Common myeloid progenitor, CD34-positive (primary cell): ENCODE data around the gene FAM98C.
A peak's percentile ranks its signal among the peaks of the same experiment; 100 is the strongest.

Source experiments
- CTCF ChIA-PET: fragments of 350-600 bp; sonication (Branson Sonifier 250); formaldehyde crosslinking; loops from one replicate; lab custom pipeline; 2021; ENCODE audit warnings: antibody characterized with exemption; lab: Charles Lee
- POLR2A ChIA-PET: fragments of 350-600 bp; sonication (Branson Sonifier 250); formaldehyde crosslinking; loops from one replicate; lab custom pipeline; 2021; ENCODE audit warnings: antibody characterized with exemption; lab: Charles Lee
- DNase-seq, 3 donors: peaks; one replicate each; pipeline versions ENCODE4 v3.0.0 to v3.0.0-alpha.2; 2013
- H3K27ac ChIP-seq, 2 experiments: 1 replicate in 1 of 2; 2 replicates in 1 of 2; pipeline ENCODE4 v1.7.0; 2013; ENCODE audit warnings: inconsistent platforms in 2 of 2, low read length in 2 of 2, mild to moderate bottlenecking in 2 of 2, low read depth in 1 of 2, moderate library complexity in 1 of 2; ENCODE audit not compliant: severe bottlenecking in 2 of 2, insufficient read depth in 1 of 2, poor library complexity in 1 of 2
- H3K27me3 ChIP-seq, 5 experiments: replicated peaks in 2 of 5; 1 replicate in 3 of 5; 2 replicates in 2 of 5; pipeline versions ENCODE4 v1.6.1 to v1.7.0; 2013; ENCODE audit warnings: low read length in 4 of 5, mild to moderate bottlenecking in 2 of 5, moderate library complexity in 2 of 5, inconsistent platforms in 1 of 5; ENCODE audit not compliant: insufficient read depth in 5 of 5, control insufficient read depth in 4 of 5
- H3K36me3 ChIP-seq, 4 experiments: 1 replicate in 2 of 4; 2 replicates in 2 of 4; pipeline versions ENCODE4 v1.6.1 to v1.7.0; 2013; ENCODE audit warnings: low read length in 3 of 4, control low read depth in 1 of 4, mild to moderate bottlenecking in 1 of 4; ENCODE audit not compliant: control insufficient read depth in 4 of 4, insufficient read depth in 4 of 4
- H3K4me1 ChIP-seq, 4 experiments: 1 replicate in 3 of 4; 2 replicates in 1 of 4; pipeline versions ENCODE4 v1.6.1 to v1.7.1; 2013; ENCODE audit warnings: low read length in 3 of 4, mild to moderate bottlenecking in 3 of 4, control low read depth in 1 of 4, inconsistent platforms in 1 of 4, moderate library complexity in 1 of 4; ENCODE audit not compliant: control insufficient read depth in 4 of 4, insufficient read depth in 4 of 4; ENCODE audit errors: control extremely low read depth in 1 of 4
- H3K4me3 ChIP-seq, 7 experiments: 1 replicate in 4 of 7; 2 replicates in 3 of 7; pipeline versions ENCODE4 v1.5.1 to v1.7.0; 2013; ENCODE audit warnings: mild to moderate bottlenecking in 7 of 7, low read length in 6 of 7, moderate library complexity in 6 of 7, inconsistent platforms in 2 of 7, low read depth in 2 of 7, control low read depth in 1 of 7; ENCODE audit not compliant: insufficient read depth in 4 of 7, control insufficient read depth in 1 of 7; ENCODE audit errors: extremely low read depth in 1 of 7
- H3K9me3 ChIP-seq, 5 experiments: 1 replicate in 4 of 5; 2 replicates in 1 of 5; pipeline versions ENCODE4 v1.6.1 to v1.7.1; 2013; ENCODE audit warnings: low read length in 4 of 5, mild to moderate bottlenecking in 2 of 5, inconsistent platforms in 1 of 5, low read depth in 1 of 5, moderate library complexity in 1 of 5; ENCODE audit not compliant: control insufficient read depth in 4 of 5, insufficient read depth in 2 of 5; ENCODE audit errors: control extremely low read depth in 1 of 5
- WGBS: methylation state at CpG from one replicate; pipeline ENCODE4 v1.1.5; 2013; ENCODE audit not compliant: insufficient coverage; 5-methylcytosine and 5-hydroxymethylcytosine counted together

Gene FAM98C

GRCh38 chr19:38392707-38393308 lies 10.1 kb upstream of the FAM98C start:
- no peaks in the 10 kb centered on the region for H3K9me3 ChIP-seq
- H3K4me3 ChIP-seq: no peak overlapping the region
- WGBS: 87% methylated on average over 6 of the region's 6 CpGs
- no peak overlapping the region for H3K27ac ChIP-seq
- H3K27me3 ChIP-seq: peaks cover 6 to 99% (median 46%) of the 10 kb centered on the region in 5 experiments
- DNase-seq: no peak
- POLR2A ChIA-PET: no interaction called here
- H3K4me1 ChIP-seq: peaks cover 0 to 26% (median 15%) of the 10 kb centered on the region in 4 experiments
- H3K36me3 ChIP-seq: no peaks in the 10 kb centered on the region
- CTCF ChIA-PET: no interaction called here

- 1% methylated on average over 10 of the region's 30 CpGs for WGBS
- Histone ChIP-seq H3K27ac (no peak overlapping the region), H3K9me3 (no peaks in the 10 kb centered on the region), H3K27me3 (peaks cover 6 to 99% (median 51%) of the 10 kb centered on the region in 5 experiments), H3K4me1 (peaks cover 0 to 10% (median 7%) of the 10 kb centered on the region in 4 experiments), H3K36me3 (no peaks in the 10 kb centered on the region), H3K4me3 (peak overlapping the region in 3 of 7 experiments; percentile 13 to 16 (median 15))
- CTCF ChIA-PET: interaction anchor here (1.1 kb wide), 1 partner anchor 9 kb away, joined by 5 read pairs; the partner anchor contains the start of gene FAM98C
- DNase-seq: peak; percentile 62 to 78 (median 73)
- POLR2A ChIA-PET: interaction anchor here (1.0 kb wide), 1 partner anchor 8 kb away, joined by 3 read pairs; the partner anchor contains the start of gene FAM98C
These were observed 8.4 kb upstream of the FAM98C start for GRCh38 chr19:38394488-38394887.

- no peak overlapping the region for H3K27ac ChIP-seq
- no peaks in the 10 kb centered on the region for H3K9me3 ChIP-seq
- ChIA-PET POLR2A (interaction anchor here (1.1 kb wide), 1 partner anchor 8 kb away, joined by 4 read pairs; the partner anchor contains the start of gene GGN), CTCF (interaction anchor here (1.9 kb wide), 1 partner anchor 16 kb away, joined by 4 read pairs; no protein-coding TSS in a partner anchor)
- 6% methylated on average over 86 of the region's 86 CpGs for WGBS
- H3K4me3 ChIP-seq: peak overlapping the region in 2 of 7 experiments; percentile 19 to 23
- peaks cover 6 to 97% (median 48%) of the 10 kb centered on the region in 5 experiments for H3K27me3 ChIP-seq
- no peaks in the 10 kb centered on the region for H3K36me3 ChIP-seq
- peaks cover 0 to 10% (median 7%) of the 10 kb centered on the region in 4 experiments for H3K4me1 ChIP-seq
- DNase-seq: no peak
These were observed 7.3 kb upstream of the FAM98C start for GRCh38 chr19:38395381-38396114.

- Histone ChIP-seq H3K36me3 (no peaks in the 10 kb centered on the region), H3K9me3 (no peaks in the 10 kb centered on the region), H3K4me1 (peaks cover 0 to 22% (median 16%) of the 10 kb centered on the region in 4 experiments), H3K27ac (no peak overlapping the region), H3K4me3 (no peak overlapping the region), H3K27me3 (peaks cover 0 to 62% (median 34%) of the 10 kb centered on the region in 5 experiments)
- DNase-seq: no peak
- WGBS: 77% methylated on average over 6 of the region's 9 CpGs
- ChIA-PET POLR2A (no interaction called here), CTCF (no interaction called here)
These were observed 3.8 kb upstream of the FAM98C start for GRCh38 chr19:38399081-38399480.

GRCh38 chr19:38399537-38399936 lies 3.4 kb upstream of the FAM98C start:
- no peak for DNase-seq
- H3K4me3 ChIP-seq: no peak overlapping the region
- ChIA-PET POLR2A (no interaction called here), CTCF (interaction anchor here (1.0 to 1.2 kb wide), 2 partner anchors 9 to 235 kb away, joined by 3 to 6 read pairs; no protein-coding TSS in a partner anchor)
- WGBS: 100% methylated on average over 1 of the region's 1 CpG
- H3K27ac ChIP-seq: no peak overlapping the region
- H3K9me3 ChIP-seq: no peaks in the 10 kb centered on the region
- H3K36me3 ChIP-seq: no peaks in the 10 kb centered on the region
- peaks cover 0 to 57% (median 31%) of the 10 kb centered on the region in 5 experiments for H3K27me3 ChIP-seq
- H3K4me1 ChIP-seq: peaks cover 0 to 20% (median 16%) of the 10 kb centered on the region in 4 experiments

GRCh38 chr19:38400361-38400760 lies 2.5 kb upstream of the FAM98C start:
- peaks cover 0 to 49% (median 24%) of the 10 kb centered on the region in 5 experiments for H3K27me3 ChIP-seq
- peaks cover 0 to 7% (median 2%) of the 10 kb centered on the region in 4 experiments for H3K36me3 ChIP-seq
- ChIA-PET CTCF (interaction anchor here (1.0 to 1.2 kb wide), 2 partner anchors 10 to 234 kb away, joined by 3 to 6 read pairs; no protein-coding TSS in a partner anchor), POLR2A (no interaction called here)
- H3K4me1 ChIP-seq: peaks cover 0 to 16% (median 13%) of the 10 kb centered on the region in 4 experiments
- no peak overlapping the region for H3K4me3 ChIP-seq
- H3K9me3 ChIP-seq: no peaks in the 10 kb centered on the region
- H3K27ac ChIP-seq: no peak overlapping the region
- 92% methylated on average over 5 of the region's 5 CpGs for WGBS
- no peak for DNase-seq
